Fibroblast of lung (primary cell): ENCODE measurements around the gene FAM78B. TPM values are rescaled to one million over a fixed set of nuclear protein-coding genes. Genes with fewer than 3 reads are reported as not detected.

Experiments used
- DNase-seq, 2 donors: peaks; one replicate each; pipeline versions ENCODE4 v3.0.0 to v3.0.0-alpha.2; 2010; ENCODE audit warnings: low read depth in 2 of 2
- H2AFZ ChIP-seq: 2 replicates; pipeline ENCODE4 v1.5.1; 2012; ENCODE audit warnings: low read length, control low read depth, inconsistent platforms
- H3K27ac ChIP-seq: 2 replicates; pipeline ENCODE4 v1.5.1; 2011; ENCODE audit warnings: low read length, control low read depth; ENCODE audit not compliant: insufficient read depth
- H3K27me3 ChIP-seq: 2 replicates; pipeline ENCODE4 v1.5.1; 2011; ENCODE audit warnings: mild to moderate bottlenecking, low read length; ENCODE audit not compliant: control insufficient read depth, insufficient read depth
- H3K36me3 ChIP-seq: 2 replicates; pipeline ENCODE4 v1.5.1; 2011; ENCODE audit warnings: low read length; ENCODE audit not compliant: control insufficient read depth, insufficient read depth
- H3K4me1 ChIP-seq: 2 replicates; pipeline ENCODE4 v1.5.1; 2011; ENCODE audit warnings: low read length; ENCODE audit not compliant: control insufficient read depth, insufficient read depth; ENCODE audit errors: extremely low read depth
- H3K4me2 ChIP-seq: 2 replicates; pipeline ENCODE4 v1.5.1; 2011; ENCODE audit warnings: low read length, control low read depth; ENCODE audit not compliant: insufficient read depth; ENCODE audit errors: extremely low read depth
- H3K4me3 ChIP-seq, 4 experiments: fragments of 200-600 bp in 1 of 4; sonication (generic) in 1 of 4; replicated peaks in 1 of 4; 2 replicates each; pipeline ENCODE4 v1.5.1; 2011 to 2016; ENCODE audit warnings: low read length in 4 of 4, low read depth in 3 of 4, mild to moderate bottlenecking in 3 of 4, control low read depth in 2 of 4, inconsistent platforms in 1 of 4, mixed read lengths in 1 of 4; ENCODE audit not compliant: insufficient read depth in 1 of 4; ENCODE audit errors: control extremely low read depth in 1 of 4
- H3K79me2 ChIP-seq: 2 replicates; pipeline ENCODE4 v1.5.1; 2012; ENCODE audit warnings: mild to moderate bottlenecking, low read length, inconsistent platforms; ENCODE audit not compliant: control insufficient read depth, insufficient read depth
- H3K9ac ChIP-seq: 2 replicates; pipeline ENCODE4 v1.5.1; 2011; ENCODE audit warnings: mild to moderate bottlenecking, low read length, control low read depth; ENCODE audit not compliant: insufficient read depth
- H3K9me3 ChIP-seq: 2 replicates; pipeline ENCODE4 v1.5.1; 2012; ENCODE audit warnings: low read depth, low read length; ENCODE audit not compliant: control insufficient read depth, insufficient read depth
- H4K20me1 ChIP-seq: 2 replicates; pipeline ENCODE4 v1.5.1; 2011; ENCODE audit warnings: low read length; ENCODE audit not compliant: control insufficient read depth, insufficient read depth; ENCODE audit errors: extremely low read depth
- EZH2 ChIP-seq: IDR thresholded peaks from 2 replicates; pipeline ENCODE4 v1.5.1; 2012; ENCODE audit warnings: low read length, control low read depth, mild to moderate bottlenecking; ENCODE audit errors: missing control alignments
- polyA plus RNA-seq, 2 donors: library from polyadenylated mRNA; depleted of rRNA in 1 of 2; stranded (reverse) in 1 of 2; unstranded in 1 of 2; fragments of >200 nt; gene quantifications; 2 replicates each; pipeline ENCODE4 v1.2.1, GENCODE V29; 2011 to 2012; ENCODE audit warnings: missing spikeins in 1 of 2
- total RNA-seq: library from RNA; depleted of rRNA; stranded (reverse); fragments of >200 nt; gene quantifications from 2 replicates; pipeline ENCODE4 v1.2.1, GENCODE V29; 2014
- TF ChIP-seq, protein P1 (sequence below), 2 donors: IDR thresholded peaks in 1 of 2; conservative IDR thresholded peaks in 1 of 2; 1 replicate in 1 of 2; 2 replicates in 1 of 2; pipeline ENCODE4 v1.5.1; 2011 to 2012; ENCODE audit warnings: low read length in 2 of 2, control low read depth in 1 of 2, inconsistent platforms in 1 of 2, low read depth in 1 of 2, mild to moderate bottlenecking in 1 of 2

Gene FAM78B
- total and polyA plus RNA-seq, 2 donors (not counting 1 experiment from before 2014, with no cell fraction given), result 0.15 to 0.33 TPM

DNA sequence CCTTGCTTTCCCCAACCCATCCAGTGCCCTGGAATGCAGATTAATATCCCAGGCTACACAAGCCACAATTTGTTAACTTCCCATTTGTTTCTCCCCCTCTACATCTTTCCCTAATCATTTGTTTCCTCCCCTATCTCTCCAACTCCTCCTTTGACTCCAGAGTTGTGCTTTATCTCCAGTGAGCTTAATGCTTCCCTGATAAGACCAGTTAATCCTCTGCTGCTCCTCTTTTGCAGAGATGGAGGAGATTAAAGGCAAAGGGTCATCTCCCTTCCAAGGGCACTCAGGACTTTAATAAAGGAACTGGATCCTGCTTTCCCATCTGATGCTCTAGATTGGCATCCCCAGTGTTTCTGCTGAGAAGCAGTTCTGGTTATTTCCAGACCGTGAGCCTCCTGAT lies 7.1 kb downstream of the FAM78B start:
- Histone ChIP-seq H3K9me3 (no peaks in the 10 kb centered on the region), H3K4me1 (no peaks in the 10 kb centered on the region), H3K36me3 (no peaks in the 10 kb centered on the region), H3K4me2 (no peak overlapping the region), H2AFZ (no peak overlapping the region), H4K20me1 (no peaks in the 10 kb centered on the region), H3K27me3 (no peaks in the 10 kb centered on the region), H3K79me2 (no peaks in the 10 kb centered on the region), H3K4me3 (no peak overlapping the region), H3K27ac (no peak overlapping the region), H3K9ac (no peak overlapping the region)
- no peak for DNase-seq
- TF ChIP-seq, protein P1, sequence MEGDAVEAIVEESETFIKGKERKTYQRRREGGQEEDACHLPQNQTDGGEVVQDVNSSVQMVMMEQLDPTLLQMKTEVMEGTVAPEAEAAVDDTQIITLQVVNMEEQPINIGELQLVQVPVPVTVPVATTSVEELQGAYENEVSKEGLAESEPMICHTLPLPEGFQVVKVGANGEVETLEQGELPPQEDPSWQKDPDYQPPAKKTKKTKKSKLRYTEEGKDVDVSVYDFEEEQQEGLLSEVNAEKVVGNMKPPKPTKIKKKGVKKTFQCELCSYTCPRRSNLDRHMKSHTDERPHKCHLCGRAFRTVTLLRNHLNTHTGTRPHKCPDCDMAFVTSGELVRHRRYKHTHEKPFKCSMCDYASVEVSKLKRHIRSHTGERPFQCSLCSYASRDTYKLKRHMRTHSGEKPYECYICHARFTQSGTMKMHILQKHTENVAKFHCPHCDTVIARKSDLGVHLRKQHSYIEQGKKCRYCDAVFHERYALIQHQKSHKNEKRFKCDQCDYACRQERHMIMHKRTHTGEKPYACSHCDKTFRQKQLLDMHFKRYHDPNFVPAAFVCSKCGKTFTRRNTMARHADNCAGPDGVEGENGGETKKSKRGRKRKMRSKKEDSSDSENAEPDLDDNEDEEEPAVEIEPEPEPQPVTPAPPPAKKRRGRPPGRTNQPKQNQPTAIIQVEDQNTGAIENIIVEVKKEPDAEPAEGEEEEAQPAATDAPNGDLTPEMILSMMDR (conservative IDR thresholded peaks at IDR 0.05 in 1 of 2, IDR thresholded peaks at IDR 0.05 in 1 of 2; ENCODE audit: low read depth in 1 of 2, low read length in 2 of 2), result no peak
- TF ChIP-seq EZH2, result no peak

DNA sequence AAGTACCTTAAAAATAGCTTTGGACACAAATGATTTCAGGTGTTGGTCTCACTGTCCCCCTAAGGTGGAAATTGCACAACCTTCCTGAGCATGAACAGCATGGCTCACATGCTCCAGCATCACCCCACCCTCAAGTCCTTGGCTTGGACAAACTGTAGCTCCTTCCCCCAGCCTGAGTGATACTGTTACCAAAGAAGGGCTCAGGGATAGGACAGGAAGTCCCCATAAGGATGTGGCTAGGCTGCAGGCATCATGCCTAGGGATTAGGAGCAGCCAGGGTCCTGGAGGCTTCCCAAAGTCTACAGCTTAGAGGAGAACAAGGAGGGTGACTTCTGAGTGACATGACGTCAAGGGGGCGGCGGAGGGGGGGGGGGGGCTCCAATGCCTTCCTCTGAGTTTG lies 10.1 kb downstream of the FAM78B start:
- no peaks in the 10 kb centered on the region for H3K9me3 ChIP-seq
- H3K79me2 ChIP-seq, result no peaks in the 10 kb centered on the region
- no peaks in the 10 kb centered on the region for H3K27me3 ChIP-seq
- no peaks in the 10 kb centered on the region for H4K20me1 ChIP-seq
- no peak overlapping the region for H3K27ac ChIP-seq
- H3K9ac ChIP-seq, result no peak overlapping the region
- H3K4me1 ChIP-seq, result no peaks in the 10 kb centered on the region
- DNase-seq, result no peak
- H3K4me2 ChIP-seq, result no peak overlapping the region
- no peaks in the 10 kb centered on the region for H3K36me3 ChIP-seq
- H3K4me3 ChIP-seq, result no peak overlapping the region
- no peak overlapping the region for H2AFZ ChIP-seq
- TF ChIP-seq, protein P1 (conservative IDR thresholded peaks at IDR 0.05 in 1 of 2, IDR thresholded peaks at IDR 0.05 in 1 of 2; ENCODE audit: low read depth in 1 of 2, low read length in 2 of 2), result no peak
- no peak for TF ChIP-seq EZH2

DNA sequence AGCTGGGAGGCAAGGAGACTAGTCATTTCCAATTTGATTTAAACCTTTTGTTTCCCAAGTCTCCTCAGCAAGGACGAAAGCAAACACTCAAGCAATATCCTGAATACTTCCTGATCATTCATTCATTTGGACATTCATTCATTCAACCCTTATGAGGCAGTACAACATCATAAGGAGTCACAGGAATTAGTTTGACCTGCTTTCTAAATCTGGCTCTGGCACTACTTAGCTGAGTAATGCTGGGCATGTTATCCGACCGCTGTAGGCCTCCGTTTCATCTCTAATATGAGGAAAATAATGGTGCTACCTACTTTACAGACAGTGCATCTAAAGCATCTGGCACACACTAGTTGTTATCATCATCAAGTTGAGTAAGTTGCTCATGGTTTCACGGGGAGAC lies 11.7 kb downstream of the FAM78B start:
- Histone ChIP-seq H3K4me2 (no peak overlapping the region), H3K4me3 (no peak overlapping the region), H3K9ac (no peak overlapping the region), H3K36me3 (no peaks in the 10 kb centered on the region), H4K20me1 (no peaks in the 10 kb centered on the region), H3K27ac (no peak overlapping the region), H3K9me3 (no peaks in the 10 kb centered on the region), H3K27me3 (no peaks in the 10 kb centered on the region), H3K4me1 (no peaks in the 10 kb centered on the region), H2AFZ (no peak overlapping the region), H3K79me2 (no peaks in the 10 kb centered on the region)
- TF ChIP-seq, protein P1 (conservative IDR thresholded peaks at IDR 0.05 in 1 of 2, IDR thresholded peaks at IDR 0.05 in 1 of 2; ENCODE audit: low read depth in 1 of 2, low read length in 2 of 2), result no peak
- TF ChIP-seq EZH2, result no peak
- DNase-seq, result no peak
